Ammon's horn (tissue), 1 donor: ENCODE measurements around the gene APCDD1.
"Not testable (repeated sequence)": the region's sequence is repeated elsewhere in the genome, so short reads cannot be mapped to it uniquely, and the experiment has no call there.

Experiments used
- DNase-seq: peaks from one replicate; pipeline ENCODE4 v3.0.0-alpha.2; 2016; ENCODE audit warnings: low spot score

Gene APCDD1

GRCh38 chr18:10525697-10526560, 71.5 kb downstream of the APCDD1 start, which contains the start of gene NAPG:
Gene NAPG, plus strand, starts transcription at chr18:10526027. Its CDS starts 76 bp downstream, at chr18:10526103.
- peak; percentile 92 for DNase-seq

DNA sequence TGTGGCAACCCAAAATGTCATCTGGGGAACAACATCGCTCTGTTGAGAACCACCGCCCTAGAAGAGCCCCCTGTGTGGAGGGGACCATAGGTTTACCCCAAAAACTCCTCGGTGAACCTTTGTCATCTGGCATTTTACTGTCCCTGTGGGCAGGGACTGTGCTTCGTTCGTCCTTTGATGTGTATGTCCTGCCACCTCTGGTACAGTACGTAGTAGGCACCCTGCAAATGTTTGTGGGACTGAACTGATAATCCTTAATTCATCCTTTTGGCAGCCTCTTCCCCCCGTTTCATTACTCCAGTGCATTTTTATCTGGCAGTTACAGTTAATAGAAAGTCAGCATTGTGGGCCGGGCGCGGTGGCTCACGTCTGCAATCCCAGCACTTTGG, 72.1 kb downstream of the APCDD1 start:
- DNase-seq, result no peak

- no peak for DNase-seq
These were observed 74.0 kb downstream of the APCDD1 start for GRCh38 chr18:10528439-10528838.

DNA sequence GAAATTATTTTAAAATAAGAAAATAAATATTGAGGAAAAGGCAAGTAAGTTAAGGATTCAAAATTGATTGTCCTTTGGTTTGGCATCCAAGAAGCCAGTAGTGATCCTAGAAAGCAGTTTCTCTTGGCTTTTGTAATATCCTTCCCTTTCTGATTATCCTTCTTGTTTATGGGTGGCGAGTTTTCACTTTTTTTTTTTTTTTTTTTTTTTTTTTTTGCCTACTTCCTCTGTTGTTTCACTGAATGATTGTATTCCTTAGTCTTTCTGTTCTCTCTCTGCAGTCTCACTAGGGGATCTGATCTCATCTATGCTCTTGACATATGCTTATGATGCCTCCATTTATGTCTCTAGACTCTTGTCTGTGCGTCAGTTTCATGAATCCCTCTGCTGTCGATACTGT, 75.6 kb downstream of the APCDD1 start:
- no peak for DNase-seq

DNA sequence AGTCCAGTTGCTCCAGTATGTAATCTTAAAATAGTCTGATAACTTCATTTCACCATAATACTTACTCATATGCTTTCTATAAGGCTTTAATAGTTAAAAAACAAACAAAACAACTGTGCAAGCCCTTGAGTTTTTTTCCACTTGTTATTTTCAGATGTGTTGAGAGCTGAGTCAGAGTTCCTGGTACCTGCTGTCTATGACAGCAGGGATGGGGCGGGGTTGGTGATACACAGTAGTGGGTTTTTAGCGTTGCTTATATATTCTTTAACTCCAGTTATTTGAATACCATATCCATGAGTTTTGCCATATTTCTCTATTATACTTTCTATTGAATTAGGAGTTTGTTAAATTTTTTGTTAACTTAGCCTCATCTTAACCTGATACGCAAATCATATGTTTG, 76.4 kb downstream of the APCDD1 start:
- no peak for DNase-seq

DNA sequence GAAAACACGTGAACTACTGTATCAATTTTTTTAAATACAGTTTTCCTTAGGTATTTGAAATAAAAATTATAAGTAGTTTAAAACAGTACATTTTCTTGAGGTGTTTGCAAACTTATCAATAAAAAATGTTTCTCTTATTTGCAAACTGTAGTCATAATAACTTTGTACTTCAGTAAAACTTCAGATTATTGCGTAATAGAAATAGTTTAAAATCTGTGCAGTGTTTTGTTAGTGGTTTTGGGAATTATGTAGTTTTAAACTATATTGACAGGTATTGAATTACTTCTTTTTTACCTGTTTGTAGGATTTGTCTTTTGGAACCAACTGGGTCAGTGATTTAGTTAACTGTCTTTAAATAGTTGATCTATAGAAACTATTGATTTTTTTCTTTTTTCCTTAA, 78.7 kb downstream of the APCDD1 start:
- DNase-seq, result no peak

GRCh38 chr18:10536280-10536679, 81.8 kb downstream of the APCDD1 start:
- DNase-seq, result no peak

GRCh38 chr18:10537765-10538164, 83.3 kb downstream of the APCDD1 start:
- no peak for DNase-seq

GRCh38 chr18:10539124-10539523, 84.7 kb downstream of the APCDD1 start:
- not testable (repeated sequence) for DNase-seq
